HepG2 (cell line): ENCODE results near the gene YIF1A. TPM values are rescaled to one million over a fixed set of nuclear protein-coding genes. Genes with fewer than 3 reads are reported as not detected.

Source experiments
- CEBPB ChIP-seq: IDR thresholded peaks from 2 replicates; pipeline ENCODE4 v1.6.1; 2011; ENCODE audit warnings: low read depth, low read length, improper control_type of control experiment, borderline replicate concordance
- CENPBD1 ChIP-seq: sonication (generic); formaldehyde crosslinking; IDR thresholded peaks from 2 replicates; pipeline ENCODE4 v1.8.0; 2022; ENCODE audit warnings: missing genetic modification reagents, low read depth, mild to moderate bottlenecking, borderline replicate concordance
- FOXJ3 ChIP-seq: sonication (generic); formaldehyde crosslinking; IDR thresholded peaks from 2 replicates; pipeline ENCODE4 v1.4.0; 2020; ENCODE audit warnings: missing genetic modification reagents, mild to moderate bottlenecking, borderline replicate concordance
- HDAC2 ChIP-seq: sonication (generic); formaldehyde crosslinking; IDR thresholded peaks from 2 replicates; pipeline ENCODE4 v1.4.0; 2020; ENCODE audit warnings: missing genetic modification reagents
- HNRNPLL ChIP-seq: fragments of 200-400 bp; formaldehyde crosslinking; IDR thresholded peaks from 2 replicates; pipeline ENCODE4 v1.6.1; 2017; ENCODE audit warnings: mild to moderate bottlenecking, low read depth, low read length; ENCODE audit not compliant: poor library complexity, severe bottlenecking
- KAT8 ChIP-seq: IDR thresholded peaks from 2 replicates; pipeline ENCODE4 v1.6.1; 2016; ENCODE audit warnings: missing genetic modification reagents, missing compliant biosample characterization
- NFE2L1 ChIP-seq: sonication (generic); formaldehyde crosslinking; IDR thresholded peaks from 2 replicates; pipeline ENCODE4 v1.4.0; 2020; ENCODE audit warnings: missing genetic modification reagents, mild to moderate bottlenecking, borderline replicate concordance
- NKX3-1 ChIP-seq: sonication (generic); formaldehyde crosslinking; IDR thresholded peaks from 2 replicates; pipeline ENCODE4 v1.5.0; 2020; ENCODE audit warnings: missing genetic modification reagents
- RCOR2 ChIP-seq: IDR thresholded peaks from 2 replicates; pipeline ENCODE4 v1.6.1; 2016; ENCODE audit warnings: missing biosample characterization, missing genetic modification reagents
- SRSF1 ChIP-seq: fragments of 200-400 bp; formaldehyde crosslinking; optimal IDR thresholded peaks from 2 replicates; pipeline ENCODE3; 2017; ENCODE audit warnings: mild to moderate bottlenecking, low read depth, low read length, moderate library complexity
- ZNF18 ChIP-seq: sonication (generic); formaldehyde crosslinking; IDR thresholded peaks from 2 replicates; pipeline ENCODE4 v1.8.0; 2022; ENCODE audit warnings: mild to moderate bottlenecking, missing genetic modification reagents; ENCODE audit not compliant: insufficient replicate concordance
- ZNF441 ChIP-seq: sonication (generic); formaldehyde crosslinking; IDR thresholded peaks from 2 replicates; pipeline ENCODE4 v1.7.0; 2021; ENCODE audit warnings: missing genetic modification reagents, borderline replicate concordance
- ZNF616 ChIP-seq: sonication (generic); formaldehyde crosslinking; IDR thresholded peaks from 2 replicates; pipeline ENCODE4 v1.5.0; 2020; ENCODE audit warnings: low read depth, mild to moderate bottlenecking, missing genetic modification reagents
- polyA plus RNA-seq, 8 experiments: library from polyadenylated mRNA; depleted of rRNA in 3 of 8; stranded (reverse) in 7 of 8; unstranded in 1 of 8; fragments of >200 nt; fragmentation: Illumina TruSeq in 4 of 8; extraction: Trizol in 4 of 8; gene quantifications; 2 replicates each; pipeline versions ENCODE4 v1.2.1 to v1.2.3, GENCODE V29; 2011 to 2016; ENCODE audit warnings: low read depth in 4 of 8, missing spikeins in 1 of 8, mixed read lengths in 1 of 8; ENCODE audit not compliant: insufficient read depth in 1 of 8
- total RNA-seq, 5 experiments: library from RNA; depleted of rRNA; stranded (reverse); fragments of >200 nt; fragmentation: Illumina TruSeq; extraction: Trizol; gene quantifications; 2 replicates each; pipeline ENCODE4 v1.2.3, GENCODE V29; 2016; ENCODE audit warnings: low read depth in 1 of 5
- TF ChIP-seq, protein P1 (sequence below), 2 experiments: IDR thresholded peaks; 2 replicates each; pipeline ENCODE4 v1.6.1; 2011 to 2012; ENCODE audit warnings: low read length in 2 of 2, borderline replicate concordance in 1 of 2, low read depth in 1 of 2, mild to moderate bottlenecking in 1 of 2, moderate library complexity in 1 of 2
- TF ChIP-seq, protein P2 (sequence below): sonication (generic); formaldehyde crosslinking; IDR thresholded peaks from 2 replicates; pipeline ENCODE4 v1.5.0; 2020; ENCODE audit warnings: missing genetic modification reagents

The YIF1A gene
- total and polyA plus RNA-seq, 2 of the 13 experiments (the other 11 are each of a cell fraction or from before 2014, with no cell fraction given) = 133 to 145 TPM

- TF ChIP-seq KAT8 (CRISPR knock-in tag) (peak; percentile 56), NFE2L1 (CRISPR knock-in tag) (no peak), SRSF1 (no peak), RCOR2 (no peak), CEBPB (peak; percentile 3; the same call in 1 of the 2 replicates), NKX3-1 (CRISPR knock-in tag) (peak; percentile 13; the same call in 1 of the 2 replicates), HNRNPLL (peak; percentile 26), HDAC2 (peak; percentile 10), ZNF441 (CRISPR knock-in tag) (peak; percentile 60; the same call in 1 of the 2 replicates), ZNF18 (CRISPR knock-in tag) (peak; percentile 23), CENPBD1 (CRISPR knock-in tag) (no peak), ZNF616 (no peak; the same call in 1 of the 2 replicates), FOXJ3 (CRISPR knock-in tag) (peak; percentile 50; the same call in 1 of the 2 replicates)
- TF ChIP-seq, protein P1, sequence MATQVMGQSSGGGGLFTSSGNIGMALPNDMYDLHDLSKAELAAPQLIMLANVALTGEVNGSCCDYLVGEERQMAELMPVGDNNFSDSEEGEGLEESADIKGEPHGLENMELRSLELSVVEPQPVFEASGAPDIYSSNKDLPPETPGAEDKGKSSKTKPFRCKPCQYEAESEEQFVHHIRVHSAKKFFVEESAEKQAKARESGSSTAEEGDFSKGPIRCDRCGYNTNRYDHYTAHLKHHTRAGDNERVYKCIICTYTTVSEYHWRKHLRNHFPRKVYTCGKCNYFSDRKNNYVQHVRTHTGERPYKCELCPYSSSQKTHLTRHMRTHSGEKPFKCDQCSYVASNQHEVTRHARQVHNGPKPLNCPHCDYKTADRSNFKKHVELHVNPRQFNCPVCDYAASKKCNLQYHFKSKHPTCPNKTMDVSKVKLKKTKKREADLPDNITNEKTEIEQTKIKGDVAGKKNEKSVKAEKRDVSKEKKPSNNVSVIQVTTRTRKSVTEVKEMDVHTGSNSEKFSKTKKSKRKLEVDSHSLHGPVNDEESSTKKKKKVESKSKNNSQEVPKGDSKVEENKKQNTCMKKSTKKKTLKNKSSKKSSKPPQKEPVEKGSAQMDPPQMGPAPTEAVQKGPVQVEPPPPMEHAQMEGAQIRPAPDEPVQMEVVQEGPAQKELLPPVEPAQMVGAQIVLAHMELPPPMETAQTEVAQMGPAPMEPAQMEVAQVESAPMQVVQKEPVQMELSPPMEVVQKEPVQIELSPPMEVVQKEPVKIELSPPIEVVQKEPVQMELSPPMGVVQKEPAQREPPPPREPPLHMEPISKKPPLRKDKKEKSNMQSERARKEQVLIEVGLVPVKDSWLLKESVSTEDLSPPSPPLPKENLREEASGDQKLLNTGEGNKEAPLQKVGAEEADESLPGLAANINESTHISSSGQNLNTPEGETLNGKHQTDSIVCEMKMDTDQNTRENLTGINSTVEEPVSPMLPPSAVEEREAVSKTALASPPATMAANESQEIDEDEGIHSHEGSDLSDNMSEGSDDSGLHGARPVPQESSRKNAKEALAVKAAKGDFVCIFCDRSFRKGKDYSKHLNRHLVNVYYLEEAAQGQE (IDR thresholded peaks at IDR 0.05; ENCODE audit: borderline replicate concordance in 1 of 2, low read depth in 1 of 2, low read length in 2 of 2) = peak in 1 of 2 experiments; percentile 47; a peak in 1 of 4 replicates
- TF ChIP-seq, protein P2, sequence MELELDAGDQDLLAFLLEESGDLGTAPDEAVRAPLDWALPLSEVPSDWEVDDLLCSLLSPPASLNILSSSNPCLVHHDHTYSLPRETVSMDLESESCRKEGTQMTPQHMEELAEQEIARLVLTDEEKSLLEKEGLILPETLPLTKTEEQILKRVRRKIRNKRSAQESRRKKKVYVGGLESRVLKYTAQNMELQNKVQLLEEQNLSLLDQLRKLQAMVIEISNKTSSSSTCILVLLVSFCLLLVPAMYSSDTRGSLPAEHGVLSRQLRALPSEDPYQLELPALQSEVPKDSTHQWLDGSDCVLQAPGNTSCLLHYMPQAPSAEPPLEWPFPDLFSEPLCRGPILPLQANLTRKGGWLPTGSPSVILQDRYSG (CRISPR knock-in tag) = no peak
Observed at GRCh38 chr11:66288671-66289547, at the start of gene YIF1A (continued).
